SU-DHL-6 (cell line): Measurements from ENCODE around the gene DIP2C.

ENCODE experiments used
- H2AFZ ChIP-seq: fragments of 200-600 bp; sonication (generic); 2 replicates; pipeline ENCODE4 v1.6.1; 2014; ENCODE audit warnings: low read depth, mild to moderate bottlenecking, moderate library complexity, mixed read lengths, antibody characterized with exemption, low read length; ENCODE audit not compliant: severe bottlenecking
- H3F3A ChIP-seq: fragments of 200-600 bp; shearing (Covaris generic); 2 replicates; pipeline ENCODE4 v1.6.0; 2016; ENCODE audit warnings: antibody characterized with exemption, mild to moderate bottlenecking; ENCODE audit not compliant: insufficient read depth
- H3K27ac ChIP-seq: fragments of 200-600 bp; sonication (generic); 2 replicates; pipeline ENCODE4 v1.5.1; 2016; ENCODE audit warnings: low read depth, mild to moderate bottlenecking, low read length, moderate library complexity, mixed read lengths
- H3K27me3 ChIP-seq: fragments of 200-600 bp; sonication (generic), shearing (Covaris generic); 2 replicates; pipeline ENCODE4 v1.6.0; 2014; ENCODE audit warnings: mild to moderate bottlenecking, low read length
- H3K36me3 ChIP-seq: fragments of 200-600 bp; sonication (generic); 2 replicates; pipeline ENCODE4 v1.6.1; 2014; ENCODE audit warnings: mild to moderate bottlenecking, low read length, mixed read lengths
- H3K4me2 ChIP-seq: fragments of 300-600, 200-600 bp; shearing (Covaris generic), sonication (generic); 2 replicates; pipeline ENCODE4 v1.6.0; 2014; ENCODE audit warnings: low read length, low read depth, mild to moderate bottlenecking; ENCODE audit not compliant: poor library complexity, severe bottlenecking
- H3K4me3 ChIP-seq: fragments of 200-600 bp; sonication (generic); 2 replicates; pipeline ENCODE4 v1.5.1; 2014; ENCODE audit warnings: antibody characterized with exemption, low read length, mild to moderate bottlenecking, mixed read lengths; ENCODE audit not compliant: insufficient read depth, poor library complexity, severe bottlenecking
- H3K79me2 ChIP-seq: fragments of 200-600 bp; sonication (generic); 2 replicates; pipeline ENCODE4 v1.6.1; 2014; ENCODE audit warnings: mild to moderate bottlenecking, low read length, moderate library complexity; ENCODE audit not compliant: insufficient read depth
- H3K9ac ChIP-seq: fragments of 200-600 bp; sonication (generic); 2 replicates; pipeline ENCODE4 v1.7.0; 2014; ENCODE audit warnings: mild to moderate bottlenecking, low read length
- H3K9me2 ChIP-seq: fragments of 200-600 bp; sonication (generic); replicated peaks from 2 replicates; pipeline ENCODE4 v1.6.1; 2014; ENCODE audit warnings: low read length; ENCODE audit not compliant: insufficient read depth
- H3K9me3 ChIP-seq: fragments of 200-600 bp; sonication (generic); 2 replicates; pipeline ENCODE4 v1.6.1; 2014; ENCODE audit warnings: low read length, mixed read lengths; ENCODE audit not compliant: insufficient read depth
- H4K20me1 ChIP-seq: fragments of 200-600 bp; sonication (generic); 2 replicates; pipeline ENCODE4 v1.6.1; 2014; ENCODE audit warnings: low read depth, mild to moderate bottlenecking, antibody characterized with exemption, low read length, moderate library complexity, mixed read lengths
- CTCF ChIP-seq: fragments of 200-600 bp; sonication (generic); IDR thresholded peaks from one replicate; pipeline ENCODE4 v1.5.1; 2017; ENCODE audit warnings: antibody characterized with exemption, mild to moderate bottlenecking, low read length, moderate library complexity; ENCODE audit not compliant: insufficient read depth, poor library complexity, severe bottlenecking
- EZH2phosphoT487 ChIP-seq: fragments of 200-600 bp; sonication (generic), shearing (Covaris generic); conservative IDR thresholded peaks from 2 replicates; pipeline ENCODE4 v1.6.1; 2018; ENCODE audit warnings: mild to moderate bottlenecking, antibody characterized with exemption, low read length, moderate library complexity, mixed read lengths

Gene DIP2C

GRCh38 chr10:623477-624311, 65.8 kb downstream of the DIP2C start:
- H3K4me2 ChIP-seq = no peak overlapping the region
- TF ChIP-seq EZH2phosphoT487 = no peak
- TF ChIP-seq CTCF = no peak
- no peaks in the 10 kb centered on the region for H3K36me3 ChIP-seq
- no peaks in the 10 kb centered on the region for H3K27me3 ChIP-seq
- no peak overlapping the region for H2AFZ ChIP-seq
- H3K79me2 ChIP-seq = no peaks in the 10 kb centered on the region
- no peaks in the 10 kb centered on the region; the same call in 1 of the 2 replicates for H4K20me1 ChIP-seq
- no peak overlapping the region for H3K27ac ChIP-seq
- no peaks in the 10 kb centered on the region for H3K9me2 ChIP-seq
- H3K9ac ChIP-seq = no peak overlapping the region
- H3K4me3 ChIP-seq = no peak overlapping the region
- H3K9me3 ChIP-seq = no peaks in the 10 kb centered on the region
- no peaks in the 10 kb centered on the region for H3F3A ChIP-seq

GRCh38 chr10:623014-623413, 66.5 kb downstream of the DIP2C start:
- Histone ChIP-seq H4K20me1 (no peaks in the 10 kb centered on the region; the same call in 1 of the 2 replicates), H3K27me3 (no peaks in the 10 kb centered on the region), H3K27ac (no peak overlapping the region), H3K9ac (no peak overlapping the region), H3K36me3 (no peaks in the 10 kb centered on the region), H2AFZ (no peak overlapping the region), H3K4me3 (no peak overlapping the region), H3K9me2 (no peaks in the 10 kb centered on the region), H3K9me3 (no peaks in the 10 kb centered on the region), H3K79me2 (no peaks in the 10 kb centered on the region), H3K4me2 (no peak overlapping the region), H3F3A (no peaks in the 10 kb centered on the region)
- no peak for TF ChIP-seq CTCF
- TF ChIP-seq EZH2phosphoT487 = no peak

- Histone ChIP-seq H3K4me2 (no peak overlapping the region), H3K36me3 (no peaks in the 10 kb centered on the region), H3K27ac (no peak overlapping the region), H3K4me3 (no peak overlapping the region), H3K27me3 (no peaks in the 10 kb centered on the region), H4K20me1 (no peaks in the 10 kb centered on the region; the same call in 1 of the 2 replicates), H3K9ac (no peak overlapping the region), H3K79me2 (no peaks in the 10 kb centered on the region), H3K9me3 (no peaks in the 10 kb centered on the region), H3F3A (no peaks in the 10 kb centered on the region), H2AFZ (no peak overlapping the region), H3K9me2 (no peaks in the 10 kb centered on the region)
- TF ChIP-seq CTCF = no peak
- no peak for TF ChIP-seq EZH2phosphoT487
Measured at GRCh38 chr10:621981-622740, 67.3 kb downstream of the DIP2C start.
